ENCODE measurements around the gene MITF.

DNA sequence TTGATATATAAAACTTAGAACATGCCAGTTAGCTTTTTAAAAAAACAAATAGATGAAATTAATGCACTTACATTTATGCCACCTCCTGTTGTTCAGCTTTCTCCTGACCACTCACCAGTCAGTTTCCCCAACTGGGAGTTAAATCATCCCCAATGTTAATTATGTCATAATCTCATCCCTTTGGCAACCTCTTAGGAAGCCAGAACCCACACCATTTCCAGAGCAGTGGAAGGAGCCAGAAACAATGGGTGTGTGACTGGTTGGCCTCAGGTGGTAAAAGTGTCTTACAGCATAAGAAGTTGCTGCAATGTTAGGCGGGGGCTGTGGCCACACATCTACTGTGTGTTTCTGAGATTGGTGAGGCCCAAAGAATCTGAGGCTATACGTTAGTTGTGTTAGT is 46.5 kb upstream of the MITF start:
- no peak for TF ChIP-seq YY1 (IDR thresholded peaks at IDR 0.05)
- TF ChIP-seq EGR1 (IDR thresholded peaks at IDR 0.05; ENCODE audit: low read depth in 2 of 2) = no peak
